Mesothelial cell of epicardium (in vitro differentiated cells): Measurements from ENCODE around the gene VARS2. TPM values are rescaled to one million over a fixed set of nuclear protein-coding genes. Genes with fewer than 3 reads are reported as not detected.

Experiments used
- DNase-seq, 2 experiments: peaks; one replicate each; pipeline ENCODE4 v3.0.0; 2021; ENCODE audit warnings: low spot score in 2 of 2; ENCODE audit not compliant: unreplicated experiment in 2 of 2
- H3K27ac Mint-ChIP-seq: 2 replicates; pipeline ENCODE4 v1.8.0; 2021; ENCODE audit warnings: mixed read lengths
- H3K27me3 Mint-ChIP-seq: 2 replicates; pipeline ENCODE4 v1.8.0; 2021; ENCODE audit warnings: low read depth, mixed read lengths
- H3K36me3 Mint-ChIP-seq: 2 replicates; pipeline ENCODE4 v1.8.0; 2021; ENCODE audit warnings: mixed read lengths
- H3K4me1 Mint-ChIP-seq: 2 replicates; pipeline ENCODE4 v1.8.0; 2021; ENCODE audit warnings: mixed read lengths
- H3K4me3 Mint-ChIP-seq: 2 replicates; pipeline ENCODE4 v1.8.0; 2021; ENCODE audit warnings: mild to moderate bottlenecking, moderate library complexity, mixed read lengths
- H3K9me3 Mint-ChIP-seq: 2 replicates; pipeline ENCODE4 v1.8.0; 2021; ENCODE audit warnings: mixed read lengths
- CTCF ChIP-seq: fragments of 200-600 bp; sonication (generic); IDR thresholded peaks from one replicate; pipeline ENCODE4 v1.5.0; 2021; ENCODE audit warnings: antibody characterized with exemption; ENCODE audit not compliant: unreplicated experiment
- total RNA-seq: library from RNA; stranded (reverse); gene quantifications from 3 replicates; pipeline ENCODE4 v1.2.1, GENCODE V29; 2021

VARS2 gene
- total RNA-seq, 1 donor from 2014 or later, result 67.4 TPM

GRCh38 chr6:30881392-30882203 is 32.4 kb upstream of the VARS2 start:
- H3K27ac Mint-ChIP-seq, result peak overlapping the region; percentile 98
- no peaks in the 10 kb centered on the region for H3K36me3 Mint-ChIP-seq
- peaks cover 74% of the 10 kb centered on the region for H3K4me1 Mint-ChIP-seq
- H3K4me3 Mint-ChIP-seq, result peak overlapping the region; percentile 72
- no peak for DNase-seq
- no peaks in the 10 kb centered on the region for H3K27me3 Mint-ChIP-seq
- no peaks in the 10 kb centered on the region for H3K9me3 Mint-ChIP-seq
- no peak for TF ChIP-seq CTCF

- peak overlapping the region; percentile 72 for H3K4me3 Mint-ChIP-seq
- no peak for TF ChIP-seq CTCF
Measured at GRCh38 chr6:30882204-30882758, 31.8 kb upstream of the VARS2 start.

GRCh38 chr6:30882759-30883684 is 31.0 kb upstream of the VARS2 start:
- Mint-ChIP-seq H3K4me1 (peaks cover 73% of the 10 kb centered on the region), H3K36me3 (no peaks in the 10 kb centered on the region), H3K4me3 (peak overlapping the region; percentile 72), H3K27ac (peak overlapping the region; percentile 98), H3K9me3 (no peaks in the 10 kb centered on the region), H3K27me3 (no peaks in the 10 kb centered on the region)
- peak; percentile 58 to 64 for DNase-seq
- TF ChIP-seq CTCF, result no peak

More at GRCh38 chr6:30882204-30882758, 31.8 kb upstream of the VARS2 start:
- Mint-ChIP-seq H3K27me3 (no peaks in the 10 kb centered on the region), H3K36me3 (no peaks in the 10 kb centered on the region), H3K9me3 (no peaks in the 10 kb centered on the region), H3K27ac (peak overlapping the region; percentile 98), H3K4me1 (peaks cover 75% of the 10 kb centered on the region)
- peak in 1 of 2 experiments; percentile 62 for DNase-seq

GRCh38 chr6:30883685-30884520 is 30.1 kb upstream of the VARS2 start, which contains the start of gene DDR1:
DDR1 (plus strand) TSS chr6:30884519; CDS start chr6:30888730, 4,211 bp downstream.
- Mint-ChIP-seq H3K9me3 (no peaks in the 10 kb centered on the region), H3K27me3 (no peaks in the 10 kb centered on the region), H3K4me1 (peaks cover 72% of the 10 kb centered on the region), H3K36me3 (no peaks in the 10 kb centered on the region), H3K27ac (peak within 1 kb of the TSS; percentile 99), H3K4me3 (peak within 1 kb of the TSS; percentile 78)
- TF ChIP-seq CTCF, result no peak
- DNase-seq, result peak; percentile 65 to 82
